Dermis blood vessel endothelial cell (primary cell): ENCODE results near the gene UBE2O. TPM values are rescaled to one million over a fixed set of nuclear protein-coding genes. Genes with fewer than 3 reads are reported as not detected.

ENCODE experiments used
- DNase-seq: peaks from one replicate; pipeline ENCODE4 v3.0.0; 2010
- total RNA-seq: library from RNA; depleted of rRNA; stranded (reverse); fragments of >200 nt; gene quantifications from 2 replicates; pipeline ENCODE4 v1.2.3, GENCODE V29; 2014

Gene UBE2O
- 20.9 and 27.8 TPM in 2 replicates for total RNA-seq

DNA sequence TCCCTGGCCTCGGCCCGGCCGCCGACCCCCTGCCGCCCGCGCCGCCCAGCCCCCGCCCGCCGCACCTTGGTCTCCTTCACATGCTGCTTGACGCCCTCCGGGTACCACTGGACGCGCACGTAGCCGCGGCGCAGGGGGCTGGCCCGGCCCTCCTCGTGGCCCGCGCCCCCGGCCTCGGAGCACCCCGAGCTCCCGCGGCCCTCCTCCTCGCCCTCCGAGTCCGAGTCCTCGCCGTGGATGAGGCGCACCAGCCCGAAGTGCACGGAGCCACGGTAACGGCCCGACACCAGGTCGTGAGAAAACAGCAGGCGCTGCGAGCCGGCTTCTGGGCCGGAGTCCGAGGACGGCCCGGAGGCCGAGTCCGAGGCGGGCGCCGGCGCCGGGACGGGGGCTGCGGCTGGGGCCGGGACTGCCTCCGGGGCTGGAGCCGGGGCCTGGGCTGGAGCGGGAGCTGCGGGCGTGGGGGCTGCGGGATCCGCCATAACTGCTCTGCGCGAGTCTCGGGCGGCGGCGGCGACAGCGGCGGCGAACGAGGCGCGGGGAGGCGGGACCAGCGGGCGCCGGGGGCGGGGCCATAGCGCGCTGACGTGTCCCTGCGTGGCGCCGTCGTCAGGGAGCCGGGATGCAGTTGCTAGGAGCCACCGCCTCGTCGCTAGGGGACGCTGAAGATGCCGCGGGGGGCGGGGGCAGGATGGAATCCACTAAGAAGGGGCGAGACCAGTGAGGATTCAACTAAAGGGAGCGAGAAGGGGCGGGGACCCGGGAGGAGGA lies at the start of gene UBE2O:
Gene UBE2O (minus strand): TSS at position 493 of the 771 bp plus-strand sequence. CDS start 11 bp downstream, at position 482.
- peak; percentile 90 for DNase-seq

DNA sequence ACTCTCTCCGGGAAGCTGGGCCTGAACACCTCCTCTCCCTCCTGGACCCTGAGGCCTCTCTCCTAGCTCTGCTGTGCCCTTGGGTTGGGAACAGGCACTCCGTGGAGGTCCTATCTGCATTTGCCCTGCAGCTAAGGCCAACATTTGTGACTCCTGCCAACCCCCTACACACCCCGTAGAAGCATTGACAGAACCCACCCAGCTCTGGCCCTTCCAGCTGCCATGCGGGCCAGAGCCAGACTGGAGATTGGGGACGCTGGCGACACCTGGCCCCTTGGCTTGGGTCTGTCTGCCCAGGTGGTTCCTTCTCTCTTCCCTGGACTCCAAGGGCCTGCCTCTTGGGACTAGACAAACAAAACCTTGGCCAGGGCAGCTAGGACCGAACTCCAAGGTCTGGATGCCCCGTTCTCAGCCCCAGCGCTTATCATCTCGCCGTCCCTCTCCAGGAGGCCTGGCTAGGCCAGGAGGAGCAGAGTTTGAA lies 48.9 kb upstream of the UBE2O start:
- DNase-seq, result no peak

DNA sequence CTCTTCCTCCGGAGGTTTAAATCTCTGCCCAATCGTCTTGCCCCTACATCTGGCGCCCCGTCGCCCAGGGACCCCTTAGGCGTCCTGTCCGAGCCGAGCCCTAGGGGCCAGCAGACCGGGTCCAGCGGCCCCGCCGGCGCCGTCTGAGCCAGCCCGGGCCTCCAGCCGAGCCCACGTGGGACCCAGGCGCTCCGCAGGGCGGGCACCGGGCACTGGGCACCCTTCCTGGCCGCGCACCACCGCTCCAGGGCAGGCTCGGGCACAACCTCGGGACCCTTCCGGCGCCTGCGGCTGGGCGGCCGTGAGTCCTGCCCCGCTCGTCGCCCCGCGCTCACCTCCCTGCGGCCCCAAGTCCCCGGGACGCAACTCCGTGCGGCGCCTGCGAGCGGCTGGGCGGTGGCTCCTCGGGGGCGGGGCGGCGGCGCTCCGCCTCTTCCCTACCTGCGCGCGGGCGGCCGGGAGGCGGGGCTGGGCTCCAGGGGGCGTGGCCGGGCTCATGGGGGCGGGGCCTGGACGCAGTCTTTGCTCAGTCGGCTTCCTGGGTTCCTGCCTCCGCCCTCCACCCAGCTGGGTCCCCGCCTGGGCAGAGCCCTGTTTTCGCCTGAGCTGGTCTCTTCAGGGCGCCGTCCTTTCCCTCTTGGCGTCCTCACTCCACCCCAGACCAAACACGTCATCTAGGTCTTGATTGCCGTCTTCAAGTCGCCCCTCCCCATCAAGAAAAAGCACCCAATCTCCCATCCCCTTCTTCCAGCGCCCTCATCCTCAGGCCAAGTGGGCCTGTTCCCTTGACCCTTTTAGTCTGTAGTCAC lies 48.3 kb upstream of the UBE2O start, which contains the start of gene RHBDF2:
Gene RHBDF2 (minus strand): TSS at position 406 of the 809 bp plus-strand sequence. CDS start 19,899 bp downstream, outside the sequence.
- DNase-seq, result peak; percentile 77

DNA sequence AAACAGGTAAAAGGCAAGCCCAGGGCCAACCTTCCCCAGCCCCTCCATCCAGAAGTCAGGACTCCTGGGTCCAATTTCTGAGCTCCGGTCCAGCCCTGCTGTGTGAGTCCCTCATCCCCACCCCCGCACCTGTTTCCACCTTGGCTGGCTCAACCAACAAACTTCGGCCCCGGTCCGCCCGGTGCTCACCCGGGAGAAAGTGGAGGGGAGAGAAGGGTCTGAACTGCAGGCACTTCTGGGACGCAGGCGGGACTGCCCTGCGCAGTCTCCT lies 47.7 kb upstream of the UBE2O start:
- DNase-seq, result no peak

DNA sequence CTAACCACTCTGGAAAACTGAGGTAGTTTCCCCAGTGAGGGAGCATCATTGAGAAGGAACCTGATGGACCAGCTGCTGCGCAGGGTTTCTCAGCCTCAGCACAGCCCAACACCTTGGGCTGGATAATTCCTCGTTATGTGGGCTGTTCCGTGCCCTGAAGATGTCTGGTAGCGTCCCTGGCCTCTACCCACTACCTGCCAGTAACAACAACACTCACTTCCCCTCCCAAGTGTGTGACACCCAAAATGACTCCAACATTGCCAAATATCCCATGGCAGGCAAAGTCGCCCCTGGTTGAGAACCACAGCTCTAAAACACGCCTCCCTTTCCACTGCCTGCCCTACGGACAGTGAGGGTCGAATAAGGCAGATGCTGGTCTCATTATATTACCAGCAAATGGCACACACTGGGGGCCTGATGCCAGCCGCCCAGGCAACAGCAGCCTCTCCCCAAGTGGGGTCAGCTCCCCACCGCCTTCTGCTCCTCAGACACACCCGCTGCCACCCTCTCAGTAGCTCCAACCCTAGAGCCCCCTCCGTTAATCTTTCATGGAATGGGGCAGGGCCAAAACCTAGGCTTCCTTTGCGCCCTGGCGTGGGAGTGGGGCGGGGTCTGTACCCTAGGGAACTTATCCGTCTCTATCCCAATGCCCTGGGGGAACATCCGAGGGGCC lies 47.3 kb upstream of the UBE2O start:
- no peak for DNase-seq

DNA sequence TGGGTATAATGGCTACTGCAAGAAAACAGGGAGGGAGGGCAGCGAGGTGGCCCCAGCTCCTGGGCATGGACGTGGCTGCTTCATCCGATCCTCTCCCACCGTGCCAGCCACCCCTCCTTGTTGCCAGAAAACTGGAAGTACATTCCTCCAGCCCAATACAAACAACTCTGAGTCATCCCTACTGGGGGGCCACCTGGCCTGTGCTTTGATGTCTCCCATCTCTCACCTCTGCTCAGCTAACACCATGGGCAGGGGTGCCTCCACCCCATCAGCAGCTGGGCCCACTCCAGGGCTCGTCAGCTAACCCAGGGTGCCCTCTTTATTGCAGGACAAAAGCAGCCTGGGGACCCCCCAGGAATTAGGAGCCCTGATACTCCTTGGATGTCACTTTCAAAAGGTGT lies 46.3 kb upstream of the UBE2O start:
- DNase-seq, result no peak

DNA sequence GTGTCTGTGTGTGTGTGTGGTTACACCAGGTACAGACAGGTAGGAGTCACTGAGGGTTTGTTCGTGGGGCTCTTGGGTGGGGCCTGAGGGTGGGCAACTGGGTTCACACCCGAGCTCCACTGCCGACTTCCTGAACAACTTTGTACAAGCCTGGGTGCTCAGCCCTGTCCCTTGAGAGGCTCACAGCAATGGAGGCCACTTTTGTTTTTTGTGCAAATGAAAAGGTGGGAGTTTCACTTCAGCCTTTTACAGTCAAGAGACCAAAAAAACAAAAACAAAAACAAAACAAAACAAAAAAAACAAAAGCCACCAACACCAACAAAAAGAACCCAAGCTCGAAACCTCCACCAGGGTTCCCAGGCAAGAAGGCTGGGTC lies 45.9 kb upstream of the UBE2O start:
- no peak for DNase-seq

DNA sequence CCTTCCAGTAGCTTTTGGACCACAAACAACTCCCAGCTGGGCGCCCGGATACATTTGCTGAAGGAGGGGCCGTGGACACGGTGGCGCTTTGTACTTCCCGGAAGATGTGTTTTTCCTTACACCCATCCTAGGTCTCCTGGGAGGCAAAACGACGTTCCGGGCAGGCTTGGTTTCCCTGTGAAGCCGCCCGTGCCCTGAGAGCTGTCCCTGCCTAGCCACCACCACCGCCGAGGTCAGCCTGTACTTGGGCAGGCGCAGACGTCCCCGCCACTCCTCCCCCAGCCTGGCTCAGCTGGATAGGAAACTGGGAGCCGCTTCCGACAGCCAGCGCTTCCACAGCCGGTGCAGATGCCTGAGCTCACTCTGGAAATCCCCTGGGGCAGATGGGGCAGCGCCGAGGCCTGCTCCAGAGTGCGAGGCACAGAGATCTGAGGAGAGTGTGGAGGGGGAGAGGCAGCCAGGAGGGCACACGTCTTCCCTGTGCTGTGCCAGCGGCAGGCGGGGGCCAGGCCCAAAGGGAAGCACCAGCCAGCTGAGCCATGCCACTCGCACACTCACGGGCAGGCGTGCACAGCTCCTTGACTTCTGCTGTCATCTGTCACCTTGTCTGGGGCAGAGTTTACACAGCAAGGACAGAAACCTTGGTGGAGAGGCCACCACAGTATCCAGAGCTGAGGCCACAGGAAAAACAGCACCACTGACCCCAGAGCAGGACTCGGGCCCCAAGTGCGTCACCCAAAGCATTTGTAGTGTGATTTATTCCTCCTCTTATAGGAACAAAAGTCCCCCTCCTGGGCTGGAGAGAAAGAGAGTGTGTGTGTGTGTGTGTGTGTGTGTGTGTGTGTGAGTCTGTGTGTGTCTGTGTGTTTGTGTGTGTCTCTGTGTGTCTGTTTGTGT lies 45.3 kb upstream of the UBE2O start:
- DNase-seq, result peak; percentile 92

DNA sequence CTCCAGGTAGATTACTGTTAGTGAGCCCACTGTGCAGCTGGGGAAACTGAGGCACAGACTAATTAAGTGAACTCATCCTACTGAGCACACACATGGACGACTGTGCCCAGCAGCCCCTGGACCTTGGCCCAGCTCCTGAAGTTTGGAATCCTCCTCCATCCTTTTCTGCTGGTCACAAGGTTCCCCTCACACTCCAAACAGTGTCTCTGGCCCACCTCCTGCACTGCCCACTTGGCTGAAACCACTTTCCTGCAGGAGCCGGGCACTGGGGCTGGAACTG lies 44.7 kb upstream of the UBE2O start:
- no peak for DNase-seq

DNA sequence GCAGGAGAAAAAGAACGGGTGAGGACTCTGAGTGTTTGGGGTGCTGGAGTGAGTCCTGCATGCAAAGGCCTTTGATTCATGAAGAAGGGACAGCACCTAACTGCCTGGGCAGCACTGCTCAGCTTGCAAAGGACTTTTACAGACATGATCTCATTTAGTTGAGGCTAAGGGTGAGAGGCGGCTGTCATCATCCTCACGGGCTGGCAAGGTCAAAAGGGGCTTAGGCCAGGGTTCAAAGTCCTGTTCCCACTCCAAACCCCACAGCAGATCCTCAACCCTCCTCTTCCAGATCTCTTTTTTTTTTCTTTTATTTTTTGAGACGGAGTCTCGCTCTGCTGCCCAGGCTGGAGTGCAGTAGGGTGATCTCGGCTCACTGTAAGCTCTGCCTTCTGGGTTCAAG lies 43.5 kb upstream of the UBE2O start:
- DNase-seq, result no peak

DNA sequence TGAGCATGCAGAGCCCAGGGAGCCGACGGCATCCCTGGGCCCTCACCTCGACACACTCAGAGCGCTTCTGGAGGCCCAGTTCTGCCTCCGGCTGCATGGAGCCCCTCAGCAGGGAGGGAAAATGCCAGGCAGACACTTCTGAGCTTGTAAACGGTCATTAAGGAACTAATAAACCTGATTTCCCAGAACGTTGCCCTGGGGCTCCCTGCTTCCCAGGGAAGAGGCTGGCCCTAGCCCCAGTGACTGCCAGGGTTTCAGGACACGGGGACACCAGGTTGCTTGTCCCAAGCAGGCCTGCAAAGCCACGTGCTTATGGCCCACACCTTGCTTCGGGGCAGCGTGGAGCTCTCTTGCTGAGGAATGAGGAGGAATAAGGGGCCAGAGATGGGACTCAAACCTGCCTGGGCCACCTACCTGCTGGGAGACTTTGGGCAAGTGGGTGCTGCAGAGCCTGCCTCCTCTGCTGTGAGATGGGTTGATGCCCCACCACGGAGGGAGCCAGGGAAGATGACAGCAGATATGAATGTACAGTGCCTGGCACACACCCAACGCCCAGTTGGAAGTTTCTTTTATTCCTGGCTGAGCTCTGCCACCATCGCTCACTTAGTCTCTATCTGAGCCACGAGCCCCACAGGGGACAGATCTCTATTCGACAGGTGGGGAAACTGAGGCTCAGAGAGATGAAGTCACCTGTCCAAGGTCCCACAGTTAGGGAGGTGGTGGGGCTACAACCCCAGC lies 42.9 kb upstream of the UBE2O start:
- no peak for DNase-seq

DNA sequence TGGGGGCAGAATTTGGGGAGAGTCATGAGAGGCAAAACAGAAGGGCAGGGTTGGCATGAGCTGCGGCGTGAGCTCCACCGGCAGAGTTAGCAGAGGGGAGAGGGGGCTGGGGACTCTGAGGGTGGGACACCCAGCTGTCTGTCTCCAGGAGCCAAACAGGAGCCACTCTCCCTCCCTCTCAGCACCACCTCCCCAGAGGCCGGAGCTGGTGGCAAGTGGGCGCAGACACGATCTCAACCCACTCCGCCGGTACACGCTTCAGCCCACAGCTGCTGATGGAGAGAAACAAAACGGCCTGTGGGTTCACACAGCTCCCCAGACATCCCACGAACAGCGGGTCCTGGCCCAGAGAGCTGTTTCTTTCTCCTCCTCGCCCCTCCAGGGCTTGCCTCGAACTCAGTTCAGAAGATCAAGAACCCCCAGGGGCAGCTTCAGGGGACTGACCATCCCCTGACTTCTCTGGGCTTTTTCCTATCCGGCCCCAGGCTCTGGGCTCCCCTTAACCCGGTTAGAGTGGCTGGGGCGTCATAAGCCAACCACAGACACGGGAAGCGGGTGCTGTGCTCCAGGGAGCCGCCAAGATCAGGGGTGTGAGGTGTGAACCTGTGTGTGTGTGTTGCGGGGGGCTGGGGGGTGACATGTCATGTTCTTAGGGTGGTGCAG lies 40.7 kb upstream of the UBE2O start:
- DNase-seq, result no peak

DNA sequence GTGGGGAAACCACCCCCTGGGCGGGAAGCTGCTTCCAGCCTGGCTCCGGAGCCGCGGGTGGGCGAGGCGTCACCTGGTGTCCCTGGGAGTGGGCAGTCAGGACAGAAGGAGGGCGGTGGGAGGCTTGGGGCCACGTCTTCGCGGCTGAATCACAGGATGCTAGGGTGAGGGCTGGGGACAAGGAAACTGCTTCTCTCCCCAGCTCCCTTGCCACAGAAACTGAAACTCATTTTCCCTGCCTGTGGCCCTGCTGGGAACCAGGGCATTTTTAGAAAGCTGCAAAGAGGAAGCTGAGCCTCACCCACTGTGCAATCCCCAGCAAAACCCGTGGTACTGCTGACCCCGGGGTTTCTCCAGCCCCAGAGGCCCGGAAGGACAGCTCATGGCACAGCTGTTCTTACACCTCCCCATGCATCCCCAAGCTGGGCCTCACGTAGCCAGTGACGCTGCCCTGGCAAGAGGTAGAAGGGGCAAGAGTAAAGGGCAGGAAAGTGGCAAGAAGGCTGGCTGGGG lies 40.1 kb upstream of the UBE2O start:
- DNase-seq, result peak; percentile 78

DNA sequence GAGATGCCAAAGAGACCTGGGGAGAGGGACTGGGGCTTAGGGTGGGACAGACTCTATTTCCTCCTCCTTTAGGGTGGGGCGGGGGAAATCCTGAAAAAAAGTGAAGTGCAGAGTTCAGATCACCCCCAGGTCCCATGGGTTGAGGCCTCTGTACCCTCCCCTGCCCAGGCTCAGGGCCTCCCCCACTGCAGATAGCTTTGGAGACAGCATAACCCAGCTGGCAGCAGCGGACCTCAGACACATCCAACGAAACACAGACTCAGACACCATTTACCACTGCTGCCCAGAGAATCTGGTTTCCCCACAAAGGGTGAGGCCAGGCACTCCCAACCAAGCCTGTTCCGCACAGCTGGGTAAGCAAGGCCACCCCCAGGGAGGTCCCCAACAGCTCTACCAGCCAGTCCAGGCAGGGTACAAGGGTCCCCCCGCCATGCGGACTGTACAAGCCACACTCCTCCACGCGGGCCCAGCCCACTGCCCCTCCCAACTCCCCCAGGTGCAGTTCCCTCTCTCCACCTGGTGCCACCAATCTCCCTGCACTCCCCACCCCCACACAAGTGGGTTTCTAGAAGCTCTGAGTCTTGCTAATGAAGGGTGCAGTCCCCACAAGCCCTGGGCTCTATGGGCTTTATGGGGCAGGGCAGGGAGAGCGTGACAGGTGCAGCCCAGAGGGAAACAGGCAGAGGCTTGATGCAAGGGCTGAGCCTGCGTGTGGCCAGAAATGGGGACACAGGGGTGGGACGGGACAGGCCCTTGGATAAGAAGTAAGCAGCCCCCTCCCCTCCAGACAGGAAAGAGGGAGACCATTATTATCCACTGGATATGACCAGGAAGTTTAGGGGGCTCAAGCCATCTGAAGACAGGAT lies 39.4 kb upstream of the UBE2O start:
- no peak for DNase-seq

DNA sequence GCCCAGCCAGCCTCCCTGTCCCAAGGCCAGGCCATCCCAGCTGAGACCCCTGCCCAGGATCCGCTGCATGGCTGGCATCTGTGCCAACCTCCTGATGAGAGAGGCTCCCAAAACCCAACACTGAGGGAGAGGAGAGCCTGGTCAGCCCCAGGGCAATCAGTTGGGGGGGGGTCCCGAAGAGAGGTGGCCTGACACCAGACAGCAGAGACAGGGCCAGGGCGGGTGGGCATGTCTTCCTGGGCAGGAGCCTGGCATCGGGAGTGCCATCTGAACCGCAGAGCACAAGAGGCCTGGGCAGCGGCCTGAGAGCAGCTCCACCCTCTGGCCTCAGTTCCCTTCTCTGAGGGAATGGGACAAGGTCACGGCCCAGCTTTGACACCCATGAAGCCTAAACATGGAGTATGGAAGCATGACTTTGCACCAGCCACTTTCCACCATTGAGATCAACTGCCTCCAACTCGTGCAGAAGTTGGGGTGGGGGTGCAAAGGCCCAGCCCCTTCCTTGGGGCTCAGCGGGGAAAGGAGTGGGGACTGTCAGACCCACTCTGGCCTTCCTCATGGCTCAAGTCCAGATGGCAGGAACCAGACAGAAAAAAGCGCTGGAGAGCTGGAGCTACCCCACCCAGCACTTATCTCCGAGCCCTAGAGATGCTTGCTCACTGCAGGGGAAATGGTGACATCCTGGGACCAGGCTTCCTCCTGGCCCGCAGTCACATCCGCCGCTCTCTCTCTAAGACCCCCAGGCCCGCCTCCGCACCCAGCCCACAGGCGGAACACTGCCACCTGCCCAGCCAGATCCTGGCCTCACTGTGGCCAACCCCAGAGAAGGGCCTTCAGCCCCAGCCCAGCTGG lies 38.5 kb upstream of the UBE2O start:
- no peak for DNase-seq

DNA sequence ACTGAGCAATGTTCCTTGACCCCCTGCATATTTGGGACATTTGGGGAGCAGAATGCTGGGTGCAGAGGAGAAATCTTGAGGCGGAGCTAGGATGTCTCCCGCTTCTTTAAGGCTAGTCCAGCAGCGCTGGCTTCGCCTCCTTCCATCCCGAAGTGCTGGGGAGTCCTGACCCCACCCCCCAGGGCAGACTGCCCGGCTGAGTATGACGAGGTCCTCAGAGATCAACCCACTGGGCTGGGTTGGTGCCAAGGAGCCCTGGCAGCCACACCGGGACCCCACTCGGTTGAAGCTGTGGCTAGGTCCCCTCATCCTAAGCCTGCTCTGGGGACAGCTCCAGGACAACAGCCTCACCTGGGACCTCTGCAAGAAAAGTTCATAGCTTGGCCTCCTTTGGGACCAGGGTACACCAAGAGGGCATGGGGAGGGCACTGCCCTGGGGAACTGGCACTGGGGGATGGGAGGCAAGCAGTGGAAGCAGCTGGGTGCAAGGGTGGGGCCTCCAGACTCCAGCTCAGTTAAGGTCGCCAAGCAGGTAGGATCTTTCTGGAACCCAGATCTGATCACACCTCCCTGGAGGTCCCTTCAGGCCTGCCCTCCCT lies 37.3 kb upstream of the UBE2O start:
- no peak for DNase-seq

DNA sequence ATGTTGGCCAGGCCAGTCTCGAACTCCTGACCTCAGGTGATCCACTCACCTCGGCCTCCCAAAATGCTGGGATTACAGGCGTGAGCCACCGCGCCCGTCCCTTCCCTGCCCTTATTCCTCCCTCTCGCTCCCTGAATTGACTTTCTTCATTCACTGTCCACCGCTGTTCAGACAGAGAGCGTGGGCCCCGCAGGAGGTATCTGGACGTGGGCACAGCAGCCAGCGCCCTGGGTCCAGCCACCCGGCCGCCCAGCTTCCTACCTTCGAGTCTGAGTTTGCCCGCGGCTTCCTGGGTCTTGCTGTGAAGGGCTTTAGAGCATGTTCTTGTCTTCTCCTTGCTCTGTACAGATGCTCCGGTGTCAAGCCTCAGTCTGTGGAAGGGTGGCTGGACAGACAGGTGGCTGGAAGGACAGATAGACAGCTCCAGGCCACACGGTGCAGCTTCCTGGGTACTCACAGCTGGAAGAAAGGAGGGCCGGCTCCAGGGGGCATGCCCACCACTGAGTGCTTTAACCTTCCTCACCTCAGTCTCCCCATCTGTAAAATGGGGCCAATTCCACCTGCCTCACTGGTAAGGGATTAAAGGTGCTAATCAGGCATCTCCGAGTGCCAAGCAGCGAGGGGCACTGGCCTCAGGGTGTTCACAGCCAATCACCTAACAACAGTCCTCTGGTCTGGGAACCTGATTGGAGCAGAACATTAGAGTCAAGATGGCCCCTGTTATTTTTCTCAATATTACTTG lies 34.7 kb upstream of the UBE2O start:
- DNase-seq, result no peak

DNA sequence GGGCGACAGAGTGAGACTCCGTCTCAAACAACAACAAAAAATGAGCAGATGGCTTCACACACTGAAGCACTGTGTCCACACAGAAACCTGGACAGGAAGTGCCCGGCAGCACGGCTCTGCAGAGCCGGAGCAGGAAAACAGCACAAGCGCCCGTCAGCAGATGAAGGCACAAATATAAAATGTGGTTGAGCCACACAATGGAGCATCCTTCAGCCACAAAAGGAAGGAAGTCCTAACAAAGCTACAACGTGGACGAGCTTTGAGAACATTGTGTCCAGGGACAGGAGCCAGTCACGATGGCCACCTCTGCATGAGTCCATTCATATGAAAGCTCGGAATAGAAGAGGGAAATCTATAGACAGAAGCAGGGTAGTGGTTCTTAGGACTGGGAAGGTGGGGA lies 32.6 kb upstream of the UBE2O start:
- DNase-seq, result peak; percentile 69
